MCF 10A (cell line): ENCODE measurements around the gene IL20. TPM values are rescaled to one million over a fixed set of nuclear protein-coding genes. Genes with fewer than 3 reads are reported as not detected.
A peak's percentile ranks its signal among the peaks of the same experiment; 100 is the strongest.

Experiments
- BruUV-seq: library from RNA; stranded (reverse); fragments of 400-500 nt; replicated peaks from 2 replicates; lab custom pipeline; 2021; lab: Mats Ljungman, UMichigan
- CTCF ChIA-PET: fragments of 300-600 bp; sonication (Branson Sonifier 250); formaldehyde crosslinking; extraction: SDS; loops from one replicate; lab custom pipeline; 2021; ENCODE audit warnings: antibody characterized with exemption, inconsistent platforms; lab: Yijun Ruan, JAX
- POLR2A ChIA-PET: fragments of 300-600, 350-650 bp; sonication (Branson Sonifier 250); formaldehyde crosslinking; extraction: SDS; loops from one replicate; lab custom pipeline; 2020; ENCODE audit warnings: antibody characterized with exemption, inconsistent platforms; lab: Yijun Ruan, JAX
- DNase-seq: peaks from one replicate; pipeline ENCODE4 v3.0.0-alpha.2; 2018; ENCODE audit not compliant: unreplicated experiment
- H3K27ac Mint-ChIP-seq: one replicate; pipeline ENCODE4 v1.8.0; 2022; ENCODE audit warnings: mild to moderate bottlenecking, low read depth, mixed read lengths; ENCODE audit not compliant: unreplicated experiment
- H3K27me3 Mint-ChIP-seq: one replicate; pipeline ENCODE4 v1.8.0; 2022; ENCODE audit warnings: mixed read lengths; ENCODE audit not compliant: insufficient read depth, unreplicated experiment
- H3K36me3 Mint-ChIP-seq: one replicate; pipeline ENCODE4 v1.8.0; 2022; ENCODE audit warnings: mild to moderate bottlenecking, moderate library complexity, mixed read lengths; ENCODE audit not compliant: insufficient read depth, unreplicated experiment
- H3K4me1 Mint-ChIP-seq: one replicate; pipeline ENCODE4 v1.8.0; 2022; ENCODE audit warnings: mixed read lengths; ENCODE audit not compliant: insufficient read depth, unreplicated experiment
- H3K4me3 Mint-ChIP-seq: one replicate; pipeline ENCODE4 v1.8.0; 2022; ENCODE audit warnings: mild to moderate bottlenecking, moderate library complexity, mixed read lengths; ENCODE audit not compliant: unreplicated experiment
- H3K9me3 Mint-ChIP-seq: one replicate; pipeline ENCODE4 v1.8.0; 2022; ENCODE audit warnings: mixed read lengths; ENCODE audit not compliant: unreplicated experiment
- intact Hi-C: fragments of 100-400 bp; cut with micrococcal nuclease; formaldehyde crosslinking; loops from 2 replicates; pipeline ENCODE4 v1.14.1; 2022
- total RNA-seq: library from RNA; stranded (reverse); gene quantifications from 2 replicates; pipeline ENCODE4 v1.2.3, GENCODE V29; 2022
- TF ChIP-seq, protein P1 (sequence below): fragments of 200-600 bp; IDR thresholded peaks from one replicate; pipeline ENCODE4 v1.8.0; 2022; ENCODE audit warnings: antibody characterized with exemption, mild to moderate bottlenecking; ENCODE audit not compliant: unreplicated experiment

IL20 gene
- total RNA-seq, 1 experiment from 2014 or later: not detected

DNA sequence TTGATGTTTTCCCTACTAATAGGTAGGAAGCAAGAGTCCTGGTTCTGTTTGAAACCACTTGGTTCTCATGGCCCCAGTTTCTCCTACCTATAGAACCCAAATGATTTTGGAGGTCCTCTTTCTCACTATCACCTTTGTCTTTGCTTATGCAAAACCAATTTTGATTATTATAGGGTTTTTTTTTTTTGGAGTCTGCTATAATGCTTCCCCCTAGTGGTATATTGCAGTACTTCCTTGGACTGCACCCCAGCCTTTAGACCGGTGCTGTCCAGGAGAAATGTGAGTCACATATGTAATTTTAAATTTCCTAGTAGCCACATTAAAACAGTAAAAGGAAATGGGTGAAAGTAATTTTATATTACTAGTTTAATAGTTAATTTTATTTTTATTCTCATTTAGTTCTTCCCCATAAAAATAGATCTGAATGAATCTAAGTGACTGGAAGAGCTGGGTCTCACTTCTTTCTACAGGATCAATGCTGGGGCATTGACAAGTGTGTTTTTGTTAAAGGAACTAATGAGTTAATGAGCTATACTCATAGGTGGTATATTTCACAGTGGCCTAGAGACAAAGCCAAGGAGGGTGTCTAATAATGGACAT, 45.7 kb downstream of the IL20 start:
- intact Hi-C loops: loop anchor here (1.0 to 10.0 kb wide), 6 partner anchors 46 to 494 kb away; partner anchors contain the start of genes IL20, MAPKAPK2, PFKFB2 and YOD1
- Mint-ChIP-seq H3K4me1 (peaks cover 31% of the 10 kb centered on the region), H3K27me3 (peaks cover 38% of the 10 kb centered on the region), H3K4me3 (peak overlapping the region; percentile 68), H3K36me3 (no peaks in the 10 kb centered on the region), H3K27ac (no peak overlapping the region), H3K9me3 (no peaks in the 10 kb centered on the region)
- CTCF ChIA-PET: interaction anchor here (0.6 to 13.0 kb wide), 87 partner anchors 9 to 1759 kb away, joined by 3 to 297 read pairs (median 9); partner anchors contain the start of genes DYRK3, EIF2D, FCAMR and FCMR
- no TSS peak for BruUV-seq
- POLR2A ChIA-PET: interaction anchor here (0.6 to 2.6 kb wide), 14 partner anchors 16 to 299 kb away, joined by 3 to 20 read pairs (median 4); partner anchors contain the start of genes DYRK3, EIF2D and IL20
- peak; percentile 91 for DNase-seq
- TF ChIP-seq, protein P1, sequence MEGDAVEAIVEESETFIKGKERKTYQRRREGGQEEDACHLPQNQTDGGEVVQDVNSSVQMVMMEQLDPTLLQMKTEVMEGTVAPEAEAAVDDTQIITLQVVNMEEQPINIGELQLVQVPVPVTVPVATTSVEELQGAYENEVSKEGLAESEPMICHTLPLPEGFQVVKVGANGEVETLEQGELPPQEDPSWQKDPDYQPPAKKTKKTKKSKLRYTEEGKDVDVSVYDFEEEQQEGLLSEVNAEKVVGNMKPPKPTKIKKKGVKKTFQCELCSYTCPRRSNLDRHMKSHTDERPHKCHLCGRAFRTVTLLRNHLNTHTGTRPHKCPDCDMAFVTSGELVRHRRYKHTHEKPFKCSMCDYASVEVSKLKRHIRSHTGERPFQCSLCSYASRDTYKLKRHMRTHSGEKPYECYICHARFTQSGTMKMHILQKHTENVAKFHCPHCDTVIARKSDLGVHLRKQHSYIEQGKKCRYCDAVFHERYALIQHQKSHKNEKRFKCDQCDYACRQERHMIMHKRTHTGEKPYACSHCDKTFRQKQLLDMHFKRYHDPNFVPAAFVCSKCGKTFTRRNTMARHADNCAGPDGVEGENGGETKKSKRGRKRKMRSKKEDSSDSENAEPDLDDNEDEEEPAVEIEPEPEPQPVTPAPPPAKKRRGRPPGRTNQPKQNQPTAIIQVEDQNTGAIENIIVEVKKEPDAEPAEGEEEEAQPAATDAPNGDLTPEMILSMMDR: peak; percentile 97

DNA sequence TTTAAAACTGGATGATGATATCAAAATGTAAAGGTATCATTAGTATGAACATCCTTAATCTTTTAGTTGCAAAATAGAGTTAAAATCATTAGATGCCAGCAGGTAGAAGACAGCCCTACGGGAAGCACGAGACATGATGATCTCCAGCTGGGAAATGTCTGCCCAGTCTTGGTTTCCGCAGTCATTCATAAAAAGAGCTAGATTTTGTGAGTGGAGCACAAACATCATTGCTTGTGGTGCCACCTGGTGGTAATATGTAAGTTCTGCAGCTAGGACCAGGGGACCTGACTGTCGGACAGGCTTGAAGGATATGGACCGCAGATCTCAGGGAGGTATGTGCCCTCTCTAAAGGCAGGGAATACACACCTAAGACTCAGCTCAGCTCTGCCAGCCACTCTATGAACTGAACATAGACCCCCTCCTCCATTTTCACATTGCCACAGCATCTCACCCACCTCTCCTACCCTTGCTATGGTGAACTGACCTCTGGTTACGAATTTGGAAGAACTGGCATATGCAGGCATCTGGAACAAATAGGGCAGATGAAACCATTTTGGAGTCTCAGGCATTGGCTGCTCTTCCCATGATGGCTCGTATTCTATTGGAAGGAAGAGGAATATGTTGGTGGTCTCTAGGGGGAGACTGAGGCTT, 47.1 kb downstream of the IL20 start:
- peak; percentile 96 for DNase-seq
- BruUV-seq: no TSS peak
- Mint-ChIP-seq H3K36me3 (no peaks in the 10 kb centered on the region), H3K9me3 (no peaks in the 10 kb centered on the region), H3K27ac (no peak overlapping the region), H3K27me3 (peaks cover 43% of the 10 kb centered on the region), H3K4me3 (no peak overlapping the region), H3K4me1 (peaks cover 28% of the 10 kb centered on the region)
- POLR2A ChIA-PET: interaction anchor here (0.6 to 2.6 kb wide), 28 partner anchors 12 to 305 kb away, joined by 3 to 20 read pairs (median 4); partner anchors contain the start of genes DYRK3, EIF2D, FCAMR and IL20
- intact Hi-C loops: loop anchor here (1.0 to 10.0 kb wide), 12 partner anchors 70 to 586 kb away; partner anchors contain the start of genes MAPKAPK2, PFKFB2 and YOD1
- CTCF ChIA-PET: interaction anchor here (0.5 to 13.0 kb wide), 108 partner anchors 9 to 1139 kb away, joined by 3 to 297 read pairs (median 8); partner anchors contain the start of genes C1orf116, DYRK3, EIF2D and FCAMR
- TF ChIP-seq, protein P1: peak; percentile 94

DNA sequence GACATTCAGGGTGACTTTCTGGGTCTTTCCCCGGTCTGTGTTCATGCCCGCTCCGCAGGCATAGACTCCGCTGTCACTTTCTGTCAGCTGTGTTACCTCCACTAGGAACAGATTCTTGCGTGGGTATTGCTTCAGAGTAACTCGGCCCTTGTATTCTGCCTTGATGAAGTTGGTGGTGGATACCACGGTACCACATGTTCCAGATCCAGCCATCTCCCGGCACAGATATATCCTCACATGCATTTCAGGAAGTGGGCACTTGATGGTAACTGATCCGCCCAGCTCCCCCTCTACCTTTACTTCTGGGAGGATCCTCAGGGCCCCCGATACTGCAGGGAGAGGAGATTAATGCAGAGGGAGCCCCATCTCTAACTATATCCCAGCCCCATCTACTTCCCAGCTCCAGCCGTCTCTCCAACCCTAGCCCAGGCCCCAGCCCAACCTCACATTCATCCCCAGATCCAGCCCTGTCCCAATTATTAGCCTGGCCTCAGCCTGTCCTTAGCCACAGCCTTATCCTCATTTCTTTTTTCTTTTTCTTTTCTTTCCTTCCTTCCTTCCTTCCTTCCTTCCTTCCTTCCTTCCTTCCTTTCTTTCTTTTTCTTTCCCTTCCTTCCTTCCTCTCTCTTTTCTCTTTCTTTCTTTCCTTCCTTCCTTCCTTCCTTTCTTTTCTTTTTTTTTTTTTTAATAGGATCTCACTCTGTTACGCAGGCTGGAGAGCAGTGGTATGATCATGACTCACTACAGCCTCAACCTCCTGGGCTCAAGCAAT, 48.5 kb downstream of the IL20 start:
- Mint-ChIP-seq H3K4me1 (peaks cover 18% of the 10 kb centered on the region), H3K27ac (no peak overlapping the region), H3K9me3 (no peaks in the 10 kb centered on the region), H3K36me3 (no peaks in the 10 kb centered on the region), H3K27me3 (peaks cover 43% of the 10 kb centered on the region), H3K4me3 (no peak overlapping the region)
- no peak for DNase-seq
- BruUV-seq: no TSS peak
- TF ChIP-seq, protein P1: no peak
- ChIA-PET POLR2A (interaction anchor here (0.7 to 2.6 kb wide), 4 partner anchors 69 to 280 kb away, joined by 3 to 20 read pairs (median 10); partner anchors contain the start of gene DYRK3), CTCF (interaction anchor here (1.0 to 13.0 kb wide), 25 partner anchors 14 to 282 kb away, joined by 3 to 297 read pairs (median 29); partner anchors contain the start of genes DYRK3, FCAMR, IL20 and IL24)
- intact Hi-C loops: loop anchor here (2.0 to 10.0 kb wide), 5 partner anchors 138 to 585 kb away; partner anchors contain the start of genes MAPKAPK2, PFKFB2 and YOD1
